ENCODE results near the gene RPSA. TPM values are rescaled to one million over a fixed set of nuclear protein-coding genes. Genes with fewer than 3 reads are reported as not detected.
A peak's percentile ranks its signal among the peaks of the same experiment; 100 is the strongest.

The RPSA gene
- total and polyA plus RNA-seq, 2 experiments from 2014 or later, result 1,591 to 1,827 TPM

DNA sequence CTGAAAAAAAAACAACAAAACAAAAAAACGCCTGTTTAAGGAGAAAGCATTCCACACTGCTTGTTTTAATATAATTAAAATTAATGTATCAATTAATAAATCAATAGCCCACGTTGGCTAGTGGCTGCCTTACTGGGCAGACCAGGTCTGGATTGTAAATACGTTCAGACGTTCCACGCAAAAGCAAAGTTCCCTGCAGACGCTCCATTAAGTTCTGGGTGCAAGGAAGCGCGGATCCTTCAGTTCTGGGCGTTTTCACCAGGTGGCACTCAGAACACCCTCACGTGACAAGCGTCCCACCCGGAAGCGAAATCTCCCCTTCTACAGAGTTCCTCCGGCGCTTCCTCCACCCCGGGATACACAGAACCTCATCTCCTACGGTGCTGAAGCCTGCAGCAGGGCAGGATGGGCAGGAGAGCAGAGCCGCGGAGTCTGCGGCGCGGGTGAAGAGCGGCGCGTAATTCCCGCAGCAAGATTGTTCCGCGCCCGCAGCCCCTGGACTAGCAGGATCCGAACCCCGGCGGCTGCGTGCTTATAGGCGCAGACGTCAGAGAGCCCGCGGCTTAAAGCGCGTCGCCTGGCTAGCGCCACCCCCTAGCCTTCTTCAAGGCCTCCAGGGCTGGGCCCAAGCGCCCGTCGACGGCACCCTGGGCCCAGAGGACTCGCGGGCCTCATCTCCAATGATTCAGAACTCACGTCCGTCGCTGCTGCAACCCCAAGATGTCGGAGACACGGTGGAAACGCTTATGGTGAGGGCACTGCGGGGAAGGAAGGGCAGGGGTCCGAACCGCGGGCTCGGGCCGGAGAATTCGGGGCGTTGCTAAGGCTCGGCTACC, 23.3 kb upstream of the RPSA start, which contains the start of gene SLC25A38:
SLC25A38 (plus strand) TSS at position 326 of the 836 bp plus-strand sequence; CDS start at position 681, 355 bp downstream.
- peaks cover 7% of the 10 kb centered on the region; the same call in 1 of the 3 replicates for H3K36me3 Mint-ChIP-seq (ENCODE audit: low read depth)
- no peaks in the 10 kb centered on the region for H3K9me2 ChIP-seq (ENCODE audit: insufficient read depth)
- H3K27me3 Mint-ChIP-seq (ENCODE audit: insufficient read depth, low read depth, poor library complexity), result peaks cover 6% of the 10 kb centered on the region
- TF ChIP-seq, protein P1, sequence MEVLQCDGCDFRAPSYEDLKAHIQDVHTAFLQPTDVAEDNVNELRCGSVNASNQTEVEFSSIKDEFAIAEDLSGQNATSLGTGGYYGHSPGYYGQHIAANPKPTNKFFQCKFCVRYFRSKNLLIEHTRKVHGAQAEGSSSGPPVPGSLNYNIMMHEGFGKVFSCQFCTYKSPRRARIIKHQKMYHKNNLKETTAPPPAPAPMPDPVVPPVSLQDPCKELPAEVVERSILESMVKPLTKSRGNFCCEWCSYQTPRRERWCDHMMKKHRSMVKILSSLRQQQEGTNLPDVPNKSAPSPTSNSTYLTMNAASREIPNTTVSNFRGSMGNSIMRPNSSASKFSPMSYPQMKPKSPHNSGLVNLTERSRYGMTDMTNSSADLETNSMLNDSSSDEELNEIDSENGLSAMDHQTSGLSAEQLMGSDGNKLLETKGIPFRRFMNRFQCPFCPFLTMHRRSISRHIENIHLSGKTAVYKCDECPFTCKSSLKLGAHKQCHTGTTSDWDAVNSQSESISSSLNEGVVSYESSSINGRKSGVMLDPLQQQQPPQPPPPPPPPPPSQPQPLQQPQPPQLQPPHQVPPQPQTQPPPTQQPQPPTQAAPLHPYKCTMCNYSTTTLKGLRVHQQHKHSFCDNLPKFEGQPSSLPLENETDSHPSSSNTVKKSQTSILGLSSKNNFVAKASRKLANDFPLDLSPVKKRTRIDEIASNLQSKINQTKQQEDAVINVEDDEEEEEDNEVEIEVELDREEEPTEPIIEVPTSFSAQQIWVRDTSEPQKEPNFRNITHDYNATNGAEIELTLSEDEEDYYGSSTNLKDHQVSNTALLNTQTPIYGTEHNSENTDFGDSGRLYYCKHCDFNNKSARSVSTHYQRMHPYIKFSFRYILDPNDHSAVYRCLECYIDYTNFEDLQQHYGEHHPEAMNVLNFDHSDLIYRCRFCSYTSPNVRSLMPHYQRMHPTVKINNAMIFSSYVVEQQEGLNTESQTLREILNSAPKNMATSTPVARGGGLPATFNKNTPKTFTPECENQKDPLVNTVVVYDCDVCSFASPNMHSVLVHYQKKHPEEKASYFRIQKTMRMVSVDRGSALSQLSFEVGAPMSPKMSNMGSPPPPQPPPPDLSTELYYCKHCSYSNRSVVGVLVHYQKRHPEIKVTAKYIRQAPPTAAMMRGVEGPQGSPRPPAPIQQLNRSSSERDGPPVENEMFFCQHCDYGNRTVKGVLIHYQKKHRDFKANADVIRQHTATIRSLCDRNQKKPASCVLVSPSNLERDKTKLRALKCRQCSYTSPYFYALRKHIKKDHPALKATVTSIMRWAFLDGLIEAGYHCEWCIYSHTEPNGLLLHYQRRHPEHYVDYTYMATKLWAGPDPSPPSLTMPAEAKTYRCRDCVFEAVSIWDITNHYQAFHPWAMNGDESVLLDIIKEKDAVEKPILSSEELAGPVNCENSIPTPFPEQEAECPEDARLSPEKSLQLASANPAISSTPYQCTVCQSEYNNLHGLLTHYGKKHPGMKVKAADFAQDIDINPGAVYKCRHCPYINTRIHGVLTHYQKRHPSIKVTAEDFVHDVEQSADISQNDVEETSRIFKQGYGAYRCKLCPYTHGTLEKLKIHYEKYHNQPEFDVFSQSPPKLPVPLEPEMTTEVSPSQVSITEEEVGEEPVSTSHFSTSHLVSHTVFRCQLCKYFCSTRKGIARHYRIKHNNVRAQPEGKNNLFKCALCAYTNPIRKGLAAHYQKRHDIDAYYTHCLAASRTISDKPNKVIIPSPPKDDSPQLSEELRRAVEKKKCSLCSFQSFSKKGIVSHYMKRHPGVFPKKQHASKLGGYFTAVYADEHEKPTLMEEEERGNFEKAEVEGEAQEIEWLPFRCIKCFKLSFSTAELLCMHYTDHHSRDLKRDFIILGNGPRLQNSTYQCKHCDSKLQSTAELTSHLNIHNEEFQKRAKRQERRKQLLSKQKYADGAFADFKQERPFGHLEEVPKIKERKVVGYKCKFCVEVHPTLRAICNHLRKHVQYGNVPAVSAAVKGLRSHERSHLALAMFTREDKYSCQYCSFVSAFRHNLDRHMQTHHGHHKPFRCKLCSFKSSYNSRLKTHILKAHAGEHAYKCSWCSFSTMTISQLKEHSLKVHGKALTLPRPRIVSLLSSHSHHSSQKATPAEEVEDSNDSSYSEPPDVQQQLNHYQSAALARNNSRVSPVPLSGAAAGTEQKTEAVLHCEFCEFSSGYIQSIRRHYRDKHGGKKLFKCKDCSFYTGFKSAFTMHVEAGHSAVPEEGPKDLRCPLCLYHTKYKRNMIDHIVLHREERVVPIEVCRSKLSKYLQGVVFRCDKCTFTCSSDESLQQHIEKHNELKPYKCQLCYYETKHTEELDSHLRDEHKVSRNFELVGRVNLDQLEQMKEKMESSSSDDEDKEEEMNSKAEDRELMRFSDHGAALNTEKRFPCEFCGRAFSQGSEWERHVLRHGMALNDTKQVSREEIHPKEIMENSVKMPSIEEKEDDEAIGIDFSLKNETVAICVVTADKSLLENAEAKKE (CRISPR knock-in tag; IDR thresholded peaks at IDR 0.05), result no peak
- no peak for TF ChIP-seq EZH2 (IDR thresholded peaks at IDR 0.05; ENCODE audit: low read depth, unreplicated experiment)
- TF ChIP-seq STAT1 (IDR thresholded peaks at IDR 0.05; ENCODE audit: unreplicated experiment), result no peak
- TF ChIP-seq JUNB (IDR thresholded peaks at IDR 0.05; ENCODE audit: unreplicated experiment), result no peak
- TF ChIP-seq POLR2AphosphoS5 (IDR thresholded peaks at IDR 0.05; ENCODE audit: low read depth), result peak; percentile 83
- peak; percentile 70 for TF ChIP-seq CREB1 (CRISPR knock-in tag; IDR thresholded peaks at IDR 0.05; ENCODE audit: low read depth)
- TF ChIP-seq, protein P2, sequence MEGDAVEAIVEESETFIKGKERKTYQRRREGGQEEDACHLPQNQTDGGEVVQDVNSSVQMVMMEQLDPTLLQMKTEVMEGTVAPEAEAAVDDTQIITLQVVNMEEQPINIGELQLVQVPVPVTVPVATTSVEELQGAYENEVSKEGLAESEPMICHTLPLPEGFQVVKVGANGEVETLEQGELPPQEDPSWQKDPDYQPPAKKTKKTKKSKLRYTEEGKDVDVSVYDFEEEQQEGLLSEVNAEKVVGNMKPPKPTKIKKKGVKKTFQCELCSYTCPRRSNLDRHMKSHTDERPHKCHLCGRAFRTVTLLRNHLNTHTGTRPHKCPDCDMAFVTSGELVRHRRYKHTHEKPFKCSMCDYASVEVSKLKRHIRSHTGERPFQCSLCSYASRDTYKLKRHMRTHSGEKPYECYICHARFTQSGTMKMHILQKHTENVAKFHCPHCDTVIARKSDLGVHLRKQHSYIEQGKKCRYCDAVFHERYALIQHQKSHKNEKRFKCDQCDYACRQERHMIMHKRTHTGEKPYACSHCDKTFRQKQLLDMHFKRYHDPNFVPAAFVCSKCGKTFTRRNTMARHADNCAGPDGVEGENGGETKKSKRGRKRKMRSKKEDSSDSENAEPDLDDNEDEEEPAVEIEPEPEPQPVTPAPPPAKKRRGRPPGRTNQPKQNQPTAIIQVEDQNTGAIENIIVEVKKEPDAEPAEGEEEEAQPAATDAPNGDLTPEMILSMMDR (conservative IDR thresholded peaks at IDR 0.05; ENCODE audit: low read depth in 2 of 2), result peak in 1 of 2 experiments; percentile 45; a peak in 2 of 4 replicates
- TF ChIP-seq NANOG (IDR thresholded peaks at IDR 0.05; ENCODE audit: borderline replicate concordance), result peak; percentile 45; the same call in 1 of the 2 replicates
- TF ChIP-seq, protein P3, sequence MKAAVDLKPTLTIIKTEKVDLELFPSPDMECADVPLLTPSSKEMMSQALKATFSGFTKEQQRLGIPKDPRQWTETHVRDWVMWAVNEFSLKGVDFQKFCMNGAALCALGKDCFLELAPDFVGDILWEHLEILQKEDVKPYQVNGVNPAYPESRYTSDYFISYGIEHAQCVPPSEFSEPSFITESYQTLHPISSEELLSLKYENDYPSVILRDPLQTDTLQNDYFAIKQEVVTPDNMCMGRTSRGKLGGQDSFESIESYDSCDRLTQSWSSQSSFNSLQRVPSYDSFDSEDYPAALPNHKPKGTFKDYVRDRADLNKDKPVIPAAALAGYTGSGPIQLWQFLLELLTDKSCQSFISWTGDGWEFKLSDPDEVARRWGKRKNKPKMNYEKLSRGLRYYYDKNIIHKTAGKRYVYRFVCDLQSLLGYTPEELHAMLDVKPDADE (IDR thresholded peaks at IDR 0.05), result peak; percentile 77
- TF ChIP-seq, protein P4, sequence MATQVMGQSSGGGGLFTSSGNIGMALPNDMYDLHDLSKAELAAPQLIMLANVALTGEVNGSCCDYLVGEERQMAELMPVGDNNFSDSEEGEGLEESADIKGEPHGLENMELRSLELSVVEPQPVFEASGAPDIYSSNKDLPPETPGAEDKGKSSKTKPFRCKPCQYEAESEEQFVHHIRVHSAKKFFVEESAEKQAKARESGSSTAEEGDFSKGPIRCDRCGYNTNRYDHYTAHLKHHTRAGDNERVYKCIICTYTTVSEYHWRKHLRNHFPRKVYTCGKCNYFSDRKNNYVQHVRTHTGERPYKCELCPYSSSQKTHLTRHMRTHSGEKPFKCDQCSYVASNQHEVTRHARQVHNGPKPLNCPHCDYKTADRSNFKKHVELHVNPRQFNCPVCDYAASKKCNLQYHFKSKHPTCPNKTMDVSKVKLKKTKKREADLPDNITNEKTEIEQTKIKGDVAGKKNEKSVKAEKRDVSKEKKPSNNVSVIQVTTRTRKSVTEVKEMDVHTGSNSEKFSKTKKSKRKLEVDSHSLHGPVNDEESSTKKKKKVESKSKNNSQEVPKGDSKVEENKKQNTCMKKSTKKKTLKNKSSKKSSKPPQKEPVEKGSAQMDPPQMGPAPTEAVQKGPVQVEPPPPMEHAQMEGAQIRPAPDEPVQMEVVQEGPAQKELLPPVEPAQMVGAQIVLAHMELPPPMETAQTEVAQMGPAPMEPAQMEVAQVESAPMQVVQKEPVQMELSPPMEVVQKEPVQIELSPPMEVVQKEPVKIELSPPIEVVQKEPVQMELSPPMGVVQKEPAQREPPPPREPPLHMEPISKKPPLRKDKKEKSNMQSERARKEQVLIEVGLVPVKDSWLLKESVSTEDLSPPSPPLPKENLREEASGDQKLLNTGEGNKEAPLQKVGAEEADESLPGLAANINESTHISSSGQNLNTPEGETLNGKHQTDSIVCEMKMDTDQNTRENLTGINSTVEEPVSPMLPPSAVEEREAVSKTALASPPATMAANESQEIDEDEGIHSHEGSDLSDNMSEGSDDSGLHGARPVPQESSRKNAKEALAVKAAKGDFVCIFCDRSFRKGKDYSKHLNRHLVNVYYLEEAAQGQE (IDR thresholded peaks at IDR 0.05; ENCODE audit: unreplicated experiment), result no peak
- no peak for TF ChIP-seq ZNF114 (CRISPR knock-in tag; IDR thresholded peaks at IDR 0.05)
- H3K9me3 Mint-ChIP-seq, result no peaks in the 10 kb centered on the region; the same call in 2 of the 3 replicates
- H3K4me3 Mint-ChIP-seq, result peak within 1 kb of the TSS; percentile 99
- H3K36me3 ChIP-seq (ENCODE audit: insufficient read depth), result no peaks in the 10 kb centered on the region
- peaks cover 34% of the 10 kb centered on the region for H4K20me1 ChIP-seq (replicated peaks; ENCODE audit: insufficient read depth)
- H3K4me1 ChIP-seq (ENCODE audit: insufficient read depth), result peaks cover 25% of the 10 kb centered on the region
- H3K4me1 Mint-ChIP-seq, result peaks cover 39% of the 10 kb centered on the region
- no peaks in the 10 kb centered on the region for H3K27me3 ChIP-seq (ENCODE audit: insufficient read depth)
- H3K79me2 ChIP-seq (replicated peaks; ENCODE audit: insufficient read depth), result peaks cover 43% of the 10 kb centered on the region
- DNase-seq (ENCODE audit: low spot score) (peak; percentile 94), ATAC-seq (peak; percentile 79)
- peak within 1 kb of the TSS; percentile 95 for H3K27ac ChIP-seq (ENCODE audit: low read depth)
- H3K27ac Mint-ChIP-seq, result peak within 1 kb of the TSS; percentile 100
- peak within 1 kb of the TSS; percentile 96 for H3K4me2 ChIP-seq
- H3F3A ChIP-seq (replicated peaks; ENCODE audit: low read depth), result no peaks in the 10 kb centered on the region
- H2AFZ ChIP-seq, result peak within 1 kb of the TSS; percentile 91
- H3K4me3 ChIP-seq, result peak within 1 kb of the TSS; percentile 88
